Measurements from ENCODE around the gene KREMEN1. TPM values are rescaled to one million over a fixed set of nuclear protein-coding genes. Genes with fewer than 3 reads are reported as not detected.

KREMEN1 gene
- total and polyA plus RNA-seq, 5 donors from 2014 or later = 0.10 TPM; not detected in 4

GRCh38 chr22:29152954-29153719 lies 80.3 kb downstream of the KREMEN1 start:
- peaks cover 5% of the 10 kb centered on the region for H3K4me1 ChIP-seq (ENCODE audit: control insufficient read depth, insufficient read depth, low read length, poor library complexity, severe bottlenecking)
- H3K36me3 ChIP-seq (ENCODE audit: control insufficient read depth, insufficient read depth, low read length) = no peaks in the 10 kb centered on the region
- Mint-ChIP-seq H3K27me3 (peaks cover 21% of the 10 kb centered on the region), H3K9me3 (no peaks in the 10 kb centered on the region), H3K4me3 (no peak overlapping the region), H3K36me3 (no peaks in the 10 kb centered on the region), H3K4me1 (peaks cover 5 to 6% (median 5%) of the 10 kb centered on the region in 4 donors), H3K27ac (no peak overlapping the region)
- no peaks in the 10 kb centered on the region for H3K27me3 ChIP-seq (ENCODE audit: control insufficient read depth, insufficient read depth, low read length)
- no peak overlapping the region for H3K4me3 ChIP-seq (ENCODE audit: low read depth, low read length)
- no peak overlapping the region for H3K27ac ChIP-seq (ENCODE audit: insufficient read depth, low read length, poor library complexity, severe bottlenecking)
- H3K9me3 ChIP-seq (ENCODE audit: control insufficient read depth in 2 of 2, low read length in 2 of 2) = no peaks in the 10 kb centered on the region
- ATAC-seq (ENCODE audit: low read depth in 2 of 2) = no peak
- no peak for DNase-seq

DNA sequence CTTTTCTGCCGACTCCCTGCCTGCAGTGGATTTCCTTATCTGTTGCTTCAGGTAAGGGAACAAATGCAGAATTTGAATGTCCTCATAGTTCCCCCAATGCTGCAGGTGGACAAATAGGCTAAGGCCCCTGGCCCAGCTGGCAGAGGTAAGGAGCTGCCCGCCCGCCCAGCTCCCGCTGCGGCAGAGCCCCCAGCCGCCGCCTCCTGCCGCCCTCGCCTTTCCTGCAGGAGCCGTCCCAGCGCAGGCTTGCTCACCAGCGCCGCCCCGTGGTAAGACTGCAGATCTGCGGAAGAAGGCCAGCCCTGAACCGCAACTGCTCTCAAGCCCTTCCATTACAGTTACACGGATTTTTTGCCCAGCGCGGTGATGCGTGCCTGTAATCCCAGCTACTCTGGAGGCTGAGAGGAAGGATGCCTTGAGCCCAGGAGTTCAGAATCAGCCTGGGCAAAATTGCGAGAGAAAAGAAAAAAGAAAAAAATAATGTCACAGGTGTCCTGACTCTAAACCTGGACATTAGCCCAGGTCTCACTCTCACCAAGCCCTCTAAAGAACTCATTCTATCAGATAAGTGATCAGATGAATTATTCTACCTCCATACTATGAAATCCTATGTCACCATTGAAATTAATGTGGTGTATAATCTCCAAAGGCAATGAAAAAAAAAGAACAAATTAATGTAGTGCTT lies 81.7 kb downstream of the KREMEN1 start:
- Mint-ChIP-seq H3K9me3 (no peaks in the 10 kb centered on the region), H3K4me3 (no peak overlapping the region), H3K27me3 (peaks cover 28% of the 10 kb centered on the region), H3K27ac (no peak overlapping the region), H3K4me1 (peaks cover 5 to 6% (median 5%) of the 10 kb centered on the region in 4 donors), H3K36me3 (no peaks in the 10 kb centered on the region)
- Histone ChIP-seq H3K4me3 (ENCODE audit: low read depth, low read length) (no peak overlapping the region), H3K4me1 (ENCODE audit: control insufficient read depth, insufficient read depth, low read length, poor library complexity, severe bottlenecking) (peaks cover 5% of the 10 kb centered on the region), H3K36me3 (ENCODE audit: control insufficient read depth, insufficient read depth, low read length) (no peaks in the 10 kb centered on the region), H3K27me3 (ENCODE audit: control insufficient read depth, insufficient read depth, low read length) (no peaks in the 10 kb centered on the region), H3K27ac (ENCODE audit: insufficient read depth, low read length, poor library complexity, severe bottlenecking) (no peak overlapping the region), H3K9me3 (ENCODE audit: control insufficient read depth in 2 of 2, low read length in 2 of 2) (no peaks in the 10 kb centered on the region)
- peak; percentile 38 to 60 (median 40) for DNase-seq
- ATAC-seq (ENCODE audit: low read depth in 2 of 2) = peak; percentile 24 to 46

GRCh38 chr22:29155966-29156365 lies 83.1 kb downstream of the KREMEN1 start:
- DNase-seq = no peak
- no peak for ATAC-seq (ENCODE audit: low read depth in 2 of 2)
- H3K36me3 ChIP-seq (ENCODE audit: control insufficient read depth, insufficient read depth, low read length) = no peaks in the 10 kb centered on the region
- Mint-ChIP-seq H3K27ac (no peak overlapping the region), H3K4me3 (no peak overlapping the region), H3K4me1 (peaks cover 5 to 6% (median 5%) of the 10 kb centered on the region in 4 donors), H3K27me3 (peaks cover 32% of the 10 kb centered on the region), H3K9me3 (no peaks in the 10 kb centered on the region), H3K36me3 (no peaks in the 10 kb centered on the region)
- H3K27ac ChIP-seq (ENCODE audit: insufficient read depth, low read length, poor library complexity, severe bottlenecking) = no peak overlapping the region
- H3K27me3 ChIP-seq (ENCODE audit: control insufficient read depth, insufficient read depth, low read length) = no peaks in the 10 kb centered on the region
- no peaks in the 10 kb centered on the region for H3K9me3 ChIP-seq (ENCODE audit: control insufficient read depth in 2 of 2, low read length in 2 of 2)
- no peak overlapping the region for H3K4me3 ChIP-seq (ENCODE audit: low read depth, low read length)
- H3K4me1 ChIP-seq (ENCODE audit: control insufficient read depth, insufficient read depth, low read length, poor library complexity, severe bottlenecking) = peaks cover 5% of the 10 kb centered on the region

- ATAC-seq (ENCODE audit: low read depth in 2 of 2) (no peak), DNase-seq (no peak)
- H3K27ac ChIP-seq (ENCODE audit: insufficient read depth, low read length, poor library complexity, severe bottlenecking) = no peak overlapping the region
- H3K4me1 ChIP-seq (ENCODE audit: control insufficient read depth, insufficient read depth, low read length, poor library complexity, severe bottlenecking) = peaks cover 5% of the 10 kb centered on the region
- H3K27me3 ChIP-seq (ENCODE audit: control insufficient read depth, insufficient read depth, low read length) = no peaks in the 10 kb centered on the region
- H3K36me3 ChIP-seq (ENCODE audit: control insufficient read depth, insufficient read depth, low read length) = no peaks in the 10 kb centered on the region
- no peaks in the 10 kb centered on the region for H3K9me3 ChIP-seq (ENCODE audit: control insufficient read depth in 2 of 2, low read length in 2 of 2)
- no peak overlapping the region for H3K4me3 Mint-ChIP-seq
- no peaks in the 10 kb centered on the region for H3K36me3 Mint-ChIP-seq
- H3K4me3 ChIP-seq (ENCODE audit: low read depth, low read length) = no peak overlapping the region
- H3K27ac Mint-ChIP-seq = no peak overlapping the region
- no peaks in the 10 kb centered on the region for H3K9me3 Mint-ChIP-seq
- H3K27me3 Mint-ChIP-seq = peaks cover 33% of the 10 kb centered on the region
- peaks cover 5 to 6% (median 5%) of the 10 kb centered on the region in 4 donors for H3K4me1 Mint-ChIP-seq
Observed at GRCh38 chr22:29156507-29156906, 83.7 kb downstream of the KREMEN1 start.

GRCh38 chr22:29157759-29158535 lies 85.1 kb downstream of the KREMEN1 start:
- H3K9me3 ChIP-seq (ENCODE audit: control insufficient read depth in 2 of 2, low read length in 2 of 2) = no peaks in the 10 kb centered on the region
- H3K4me3 ChIP-seq (ENCODE audit: low read depth, low read length) = no peak overlapping the region
- Mint-ChIP-seq H3K36me3 (no peaks in the 10 kb centered on the region), H3K4me3 (no peak overlapping the region), H3K9me3 (no peaks in the 10 kb centered on the region), H3K27ac (peak overlapping the region in 1 of 3 donors; percentile 41), H3K4me1 (peaks cover 5 to 6% (median 5%) of the 10 kb centered on the region in 4 donors), H3K27me3 (peaks cover 38% of the 10 kb centered on the region)
- H3K27ac ChIP-seq (ENCODE audit: insufficient read depth, low read length, poor library complexity, severe bottlenecking) = no peak overlapping the region
- DNase-seq (no peak), ATAC-seq (ENCODE audit: low read depth in 2 of 2) (no peak)
- H3K36me3 ChIP-seq (ENCODE audit: control insufficient read depth, insufficient read depth, low read length) = no peaks in the 10 kb centered on the region
- peaks cover 5% of the 10 kb centered on the region for H3K4me1 ChIP-seq (ENCODE audit: control insufficient read depth, insufficient read depth, low read length, poor library complexity, severe bottlenecking)
- H3K27me3 ChIP-seq (ENCODE audit: control insufficient read depth, insufficient read depth, low read length) = no peaks in the 10 kb centered on the region

DNA sequence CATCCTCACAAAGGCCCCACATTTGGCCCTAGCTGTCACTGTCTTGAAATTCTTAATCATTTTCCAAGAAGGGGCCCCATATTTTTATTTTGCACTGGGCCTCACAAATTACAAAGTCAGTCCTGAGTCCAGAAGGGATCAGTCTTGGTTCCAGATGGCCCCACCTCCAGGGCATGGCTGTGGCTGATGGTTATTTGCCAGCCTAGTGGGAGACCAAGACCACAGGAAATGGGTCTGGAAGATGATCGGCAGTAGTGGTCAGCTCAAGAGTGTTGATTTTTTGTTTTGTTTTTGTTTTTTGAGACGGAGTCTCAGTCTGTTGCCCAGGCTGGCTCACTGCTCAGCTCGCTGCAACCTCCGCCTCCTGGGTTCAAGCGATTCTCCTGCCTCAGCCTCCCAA lies 85.7 kb downstream of the KREMEN1 start:
- Mint-ChIP-seq H3K36me3 (no peaks in the 10 kb centered on the region), H3K27ac (no peak overlapping the region), H3K4me3 (no peak overlapping the region), H3K9me3 (no peaks in the 10 kb centered on the region), H3K27me3 (peaks cover 32% of the 10 kb centered on the region), H3K4me1 (peaks cover 5 to 6% (median 5%) of the 10 kb centered on the region in 4 donors)
- Histone ChIP-seq H3K27me3 (ENCODE audit: control insufficient read depth, insufficient read depth, low read length) (no peaks in the 10 kb centered on the region), H3K4me3 (ENCODE audit: low read depth, low read length) (no peak overlapping the region), H3K27ac (ENCODE audit: insufficient read depth, low read length, poor library complexity, severe bottlenecking) (no peak overlapping the region), H3K9me3 (ENCODE audit: control insufficient read depth in 2 of 2, low read length in 2 of 2) (no peaks in the 10 kb centered on the region), H3K36me3 (ENCODE audit: control insufficient read depth, insufficient read depth, low read length) (no peaks in the 10 kb centered on the region), H3K4me1 (ENCODE audit: control insufficient read depth, insufficient read depth, low read length, poor library complexity, severe bottlenecking) (peaks cover 5% of the 10 kb centered on the region)
- ATAC-seq (ENCODE audit: low read depth in 2 of 2) = no peak
- DNase-seq = no peak

DNA sequence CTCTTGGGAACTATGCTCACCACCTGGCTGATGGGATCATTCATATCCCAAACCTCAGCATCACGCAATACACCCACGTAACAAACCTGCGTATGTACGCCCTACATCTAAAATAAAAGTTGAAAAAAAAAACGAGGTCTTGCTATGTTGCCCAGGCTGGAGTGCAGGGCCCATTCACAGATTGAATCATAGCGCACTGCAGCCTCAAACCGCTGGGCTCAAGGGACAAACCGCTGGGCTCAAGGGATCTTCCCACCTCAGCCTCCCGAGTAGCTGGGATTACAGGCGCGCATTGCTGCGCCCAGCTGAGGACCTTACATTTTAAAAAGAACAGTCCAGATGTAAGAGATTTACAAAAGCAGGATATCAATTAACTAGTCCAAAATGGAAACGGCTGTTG lies 91.0 kb downstream of the KREMEN1 start:
- Histone ChIP-seq H3K36me3 (ENCODE audit: control insufficient read depth, insufficient read depth, low read length) (no peaks in the 10 kb centered on the region), H3K27me3 (ENCODE audit: control insufficient read depth, insufficient read depth, low read length) (no peaks in the 10 kb centered on the region), H3K4me1 (ENCODE audit: control insufficient read depth, insufficient read depth, low read length, poor library complexity, severe bottlenecking) (peaks cover 7% of the 10 kb centered on the region), H3K4me3 (ENCODE audit: low read depth, low read length) (no peak overlapping the region), H3K9me3 (ENCODE audit: control insufficient read depth in 2 of 2, low read length in 2 of 2) (no peaks in the 10 kb centered on the region), H3K27ac (ENCODE audit: insufficient read depth, low read length, poor library complexity, severe bottlenecking) (no peak overlapping the region)
- DNase-seq (no peak), ATAC-seq (ENCODE audit: low read depth in 2 of 2) (no peak)
- no peaks in the 10 kb centered on the region for H3K36me3 Mint-ChIP-seq
- peaks cover 0 to 21% (median 9%) of the 10 kb centered on the region in 4 donors for H3K4me1 Mint-ChIP-seq
- peaks cover 0 to 1% (median 0%) of the 10 kb centered on the region in 7 donors for H3K9me3 Mint-ChIP-seq
- H3K4me3 Mint-ChIP-seq = no peak overlapping the region
- peaks cover 20% of the 10 kb centered on the region for H3K27me3 Mint-ChIP-seq
- no peak overlapping the region for H3K27ac Mint-ChIP-seq
